ENCODE results near the gene GRAMD2A.

GRAMD2A gene

GRCh38 chr15:72216079-72216478 lies 18.5 kb upstream of the GRAMD2A start:
- DNase-seq = no peak

- DNase-seq = no peak
Measured at GRCh38 chr15:72207558-72208085, 10.0 kb upstream of the GRAMD2A start.

GRCh38 chr15:72206677-72207000 lies 9.1 kb upstream of the GRAMD2A start:
- no peak for DNase-seq

- no peak for DNase-seq
Measured at GRCh38 chr15:72205896-72206676, 8.5 kb upstream of the GRAMD2A start.

GRCh38 chr15:72205273-72205672 lies 7.7 kb upstream of the GRAMD2A start:
- DNase-seq = no peak

- no peak for DNase-seq
Measured at GRCh38 chr15:72203507-72203837, 5.9 kb upstream of the GRAMD2A start.

GRCh38 chr15:72202801-72203506 lies 5.4 kb upstream of the GRAMD2A start:
- DNase-seq = no peak

- no peak for DNase-seq
Measured at GRCh38 chr15:72202302-72202701, 4.7 kb upstream of the GRAMD2A start.

- DNase-seq = no peak
Measured at GRCh38 chr15:72201391-72201921, 3.9 kb upstream of the GRAMD2A start.

GRCh38 chr15:72200395-72201237 lies 3.0 kb upstream of the GRAMD2A start:
- no peak for DNase-seq

GRCh38 chr15:72199721-72200212 lies 2.2 kb upstream of the GRAMD2A start:
- DNase-seq = no peak

GRCh38 chr15:72199205-72199515 lies 1.6 kb upstream of the GRAMD2A start:
- DNase-seq = no peak

GRCh38 chr15:72198356-72199204 lies 993 bp upstream of the GRAMD2A start:
- DNase-seq = no peak

- no peak for DNase-seq
Measured at GRCh38 chr15:72197041-72197459, 537 bp downstream of the GRAMD2A start.

- no peak for DNase-seq
Measured at GRCh38 chr15:72196409-72197040, 1.1 kb downstream of the GRAMD2A start.

- no peak for DNase-seq
Measured at GRCh38 chr15:72195101-72195511, 2.5 kb downstream of the GRAMD2A start.

GRCh38 chr15:72193836-72194396 lies 3.7 kb downstream of the GRAMD2A start:
- DNase-seq = no peak

GRCh38 chr15:72192416-72192815 lies 5.2 kb downstream of the GRAMD2A start:
- no peak for DNase-seq

GRCh38 chr15:72189250-72189902 lies 8.2 kb downstream of the GRAMD2A start:
- no peak for DNase-seq

- DNase-seq = no peak
Measured at GRCh38 chr15:72184165-72184811, 13.3 kb downstream of the GRAMD2A start.

Measured in NCI-H526 treated with DMSO at 0.1 percent for 48 hours (cell line).